ENCODE data around the gene IARS2.
A peak's percentile ranks its signal among the peaks of the same experiment; 100 is the strongest.
"Not testable (repeated sequence)": the region's sequence is repeated elsewhere in the genome, so short reads cannot be mapped to it uniquely, and the experiment has no call there.

Gene IARS2

GRCh38 chr1:220112600-220112999 is 18.7 kb downstream of the IARS2 start:
- DNase-seq (ENCODE audit: low spot score): not testable (repeated sequence)

DNA sequence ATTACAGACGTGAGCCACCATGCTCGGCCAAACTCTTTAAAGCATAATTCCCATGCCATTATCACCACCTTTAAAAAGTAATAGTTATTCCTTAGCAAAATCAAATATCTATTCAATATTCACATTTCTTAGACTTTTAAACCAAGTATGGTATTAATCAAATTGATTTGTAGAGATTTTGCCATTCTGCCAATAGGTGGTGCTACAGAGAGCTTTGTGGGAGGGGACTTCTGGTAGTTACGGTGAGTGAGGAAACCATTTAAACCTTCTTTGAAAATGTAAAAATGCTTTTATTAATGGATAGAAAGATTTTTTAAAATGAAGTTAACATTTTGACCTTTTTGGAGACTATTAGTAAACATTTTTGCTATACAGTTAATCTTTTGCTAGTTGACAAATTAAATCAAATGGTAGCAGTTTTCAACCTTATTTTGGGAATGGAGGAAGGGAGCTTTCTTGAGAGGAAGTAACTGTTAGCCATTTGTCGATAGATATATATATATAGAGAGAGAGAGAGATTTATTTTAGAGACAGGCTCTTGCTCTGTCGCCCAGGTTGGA is 19.3 kb downstream of the IARS2 start:
- no peak for DNase-seq (ENCODE audit: low spot score)

DNA sequence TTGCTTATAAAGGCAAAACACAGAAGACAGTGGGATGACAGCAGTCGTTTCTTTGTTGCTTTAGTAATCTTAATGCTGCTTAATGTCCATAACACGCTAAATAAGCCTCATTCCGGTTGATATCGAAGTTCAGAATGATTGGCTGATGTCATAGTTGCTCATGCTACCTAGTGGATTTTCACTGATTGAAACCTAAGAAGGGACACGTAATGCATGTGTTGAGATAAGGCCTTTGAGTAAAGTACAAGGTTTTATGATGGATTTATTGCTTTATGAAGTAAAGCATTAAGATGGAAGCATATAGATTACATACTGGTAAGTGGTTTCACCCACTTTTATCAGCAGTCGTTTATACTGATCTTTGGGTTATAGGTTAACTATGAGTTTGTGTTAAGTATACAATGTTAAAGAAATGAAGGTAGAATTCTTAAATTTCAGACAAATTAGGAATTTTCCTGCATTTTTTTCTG is 25.1 kb downstream of the IARS2 start:
- DNase-seq (ENCODE audit: low spot score): peak; percentile 86

GRCh38 chr1:220121791-220122530 is 28.0 kb downstream of the IARS2 start:
- DNase-seq (ENCODE audit: low spot score): peak; percentile 41

DNA sequence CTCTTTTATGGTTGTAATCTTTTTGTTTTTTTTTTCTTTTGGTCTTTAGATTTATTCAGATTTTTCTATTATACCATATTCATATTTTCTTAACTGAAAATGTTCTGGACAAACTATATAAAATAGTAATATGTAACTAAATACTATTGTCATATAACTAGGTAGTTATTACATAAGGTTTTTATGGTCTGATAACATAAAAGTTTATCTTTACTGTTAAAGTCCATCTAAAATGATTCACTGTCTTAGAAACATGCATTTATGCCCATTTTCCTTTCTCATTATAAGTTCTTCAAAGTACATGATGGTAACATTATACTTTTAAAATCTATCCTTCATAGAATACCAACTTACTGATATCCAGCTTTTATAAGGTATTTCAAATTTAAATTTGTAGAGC is 29.1 kb downstream of the IARS2 start:
- DNase-seq (ENCODE audit: low spot score): no peak

- DNase-seq (ENCODE audit: low spot score): no peak
Measured at GRCh38 chr1:220123889-220124288, 30.0 kb downstream of the IARS2 start.

DNA sequence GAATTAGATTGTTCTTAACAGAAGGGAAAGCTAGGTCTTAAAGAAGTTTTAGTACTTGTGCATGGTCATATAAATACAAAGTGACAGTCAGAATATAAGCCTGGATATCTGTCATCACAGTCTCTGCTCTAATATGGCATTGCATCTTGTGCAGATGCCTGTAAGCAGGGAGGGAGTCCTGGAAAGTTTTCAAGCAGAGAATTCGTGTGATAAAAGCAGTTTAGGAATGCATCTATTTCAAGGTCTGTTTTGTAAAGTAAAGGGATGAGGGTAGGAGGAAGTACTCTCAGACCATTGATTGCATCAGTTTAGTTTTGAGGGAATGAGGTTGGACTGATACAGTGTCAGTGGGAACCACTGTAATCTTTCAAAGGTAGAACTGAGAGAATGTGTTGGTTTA is 30.6 kb downstream of the IARS2 start:
- DNase-seq (ENCODE audit: low spot score): no peak

DNA sequence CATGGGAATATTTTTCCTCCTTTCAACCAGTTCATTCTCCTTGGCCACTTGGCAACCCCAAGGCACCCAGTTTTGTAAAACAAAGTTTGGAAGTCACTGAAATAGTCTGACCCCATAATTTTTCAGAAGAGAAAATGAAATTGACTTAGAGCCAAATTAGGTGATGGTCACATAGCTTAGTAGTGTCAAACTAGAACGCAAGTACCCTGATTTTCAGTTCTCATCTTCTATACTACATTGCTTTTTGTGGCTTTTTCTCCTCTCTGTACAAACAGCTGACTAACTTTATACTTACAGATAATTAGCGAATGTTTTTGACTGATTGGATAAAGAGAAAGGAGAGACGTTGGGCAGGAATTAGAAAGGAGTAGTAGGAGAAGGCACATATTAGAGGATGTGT is 33.1 kb downstream of the IARS2 start:
- DNase-seq (ENCODE audit: low spot score): no peak

DNA sequence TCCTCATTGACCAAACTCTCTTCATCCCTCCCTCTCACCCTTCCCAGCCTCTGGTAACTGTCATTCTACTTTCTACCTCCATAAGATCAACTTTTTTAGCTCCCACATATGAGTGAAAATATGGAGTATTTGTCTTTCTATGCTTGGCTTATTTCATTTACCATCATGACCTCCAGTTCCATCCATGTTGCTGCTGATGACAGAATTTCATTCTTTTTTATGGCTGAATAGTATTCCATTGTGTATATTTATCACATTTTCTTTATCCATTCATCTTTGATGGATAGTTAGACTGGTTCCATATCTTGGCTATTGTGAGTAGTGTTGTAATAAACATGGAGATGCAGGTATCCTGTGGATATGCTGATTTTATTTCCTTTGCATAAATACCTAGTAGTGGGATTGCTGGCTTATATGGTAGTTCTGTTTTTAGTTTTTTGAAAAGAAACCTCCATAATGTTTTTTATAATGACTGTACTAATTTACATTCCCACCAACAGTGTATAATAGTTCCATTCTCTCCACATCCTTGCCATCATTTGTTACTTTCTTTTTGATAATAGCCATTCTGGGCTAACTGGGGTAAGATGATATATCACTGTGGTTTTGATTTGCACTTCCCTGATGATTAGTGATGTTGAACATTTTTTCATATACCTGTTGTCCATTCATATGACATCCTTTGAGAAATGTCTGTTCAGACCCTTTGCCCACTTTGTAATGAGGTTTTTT is 35.7 kb downstream of the IARS2 start:
- no peak for DNase-seq (ENCODE audit: low spot score)

- no peak for DNase-seq (ENCODE audit: low spot score)
Measured at GRCh38 chr1:220135755-220136154, 41.8 kb downstream of the IARS2 start.

DNA sequence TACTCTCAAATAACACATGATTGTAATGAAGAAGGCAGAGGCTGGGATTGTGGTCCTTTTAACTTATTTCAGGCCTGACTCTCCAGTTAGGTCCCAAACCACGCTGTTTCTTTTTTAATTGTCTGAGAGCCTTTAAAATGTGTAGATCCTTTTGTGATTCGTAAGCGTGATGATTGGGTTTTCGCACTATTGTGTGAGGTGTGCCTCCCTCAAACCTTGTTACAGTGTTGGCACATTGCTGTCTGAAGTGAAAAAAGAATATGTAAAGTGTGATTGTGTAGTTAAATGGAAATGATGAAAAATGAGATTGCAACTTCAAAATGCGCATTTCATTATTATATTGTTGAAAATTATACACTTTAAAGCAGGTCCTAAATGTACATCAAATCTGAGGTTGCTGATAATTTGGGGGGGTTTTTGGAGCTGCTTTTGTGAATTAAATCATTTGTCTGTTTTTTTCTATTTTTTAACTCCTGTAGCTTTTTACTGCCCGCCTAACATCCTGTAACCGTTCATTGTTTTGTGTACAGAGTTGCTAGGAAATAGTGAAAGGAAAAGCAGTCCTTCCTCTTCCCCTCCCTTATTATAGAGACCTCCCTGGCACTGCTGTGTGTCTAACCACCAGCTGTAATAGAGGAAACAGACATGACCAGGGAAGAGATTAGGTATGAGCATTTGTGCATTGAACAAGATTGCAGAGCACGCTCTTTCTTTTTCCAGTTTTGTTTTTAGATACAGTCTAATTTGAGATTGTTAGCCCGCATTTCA is 43.3 kb downstream of the IARS2 start:
- DNase-seq (ENCODE audit: low spot score): no peak

- no peak for DNase-seq (ENCODE audit: low spot score)
Measured at GRCh38 chr1:220139966-220140365, 46.0 kb downstream of the IARS2 start.

- DNase-seq (ENCODE audit: low spot score): no peak
Measured at GRCh38 chr1:220144051-220144450, 50.1 kb downstream of the IARS2 start.

- DNase-seq (ENCODE audit: low spot score): no peak
Measured at GRCh38 chr1:220149742-220150141, 55.8 kb downstream of the IARS2 start.

GRCh38 chr1:220151454-220151853 is 57.5 kb downstream of the IARS2 start:
- DNase-seq (ENCODE audit: low spot score): no peak

DNA sequence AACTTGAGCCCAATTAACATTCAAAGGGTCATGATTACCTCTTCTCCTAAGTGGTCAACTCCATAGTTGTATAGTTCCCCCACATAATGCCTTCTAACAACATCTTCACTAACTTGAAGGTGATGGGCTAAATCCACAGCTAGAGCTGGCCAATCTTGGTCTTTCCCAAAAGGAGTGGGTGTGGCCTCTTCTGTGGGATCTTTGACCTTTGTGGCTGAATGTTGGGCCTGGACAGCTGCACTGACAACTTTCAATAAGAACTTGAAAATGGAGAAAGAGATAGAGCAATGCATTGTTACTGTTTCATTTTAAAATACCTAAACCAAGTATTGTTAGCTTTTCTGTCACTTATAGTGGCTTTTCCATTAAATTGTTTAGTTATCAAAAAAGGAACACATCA is 59.2 kb downstream of the IARS2 start:
- no peak for DNase-seq (ENCODE audit: low spot score)

DNA sequence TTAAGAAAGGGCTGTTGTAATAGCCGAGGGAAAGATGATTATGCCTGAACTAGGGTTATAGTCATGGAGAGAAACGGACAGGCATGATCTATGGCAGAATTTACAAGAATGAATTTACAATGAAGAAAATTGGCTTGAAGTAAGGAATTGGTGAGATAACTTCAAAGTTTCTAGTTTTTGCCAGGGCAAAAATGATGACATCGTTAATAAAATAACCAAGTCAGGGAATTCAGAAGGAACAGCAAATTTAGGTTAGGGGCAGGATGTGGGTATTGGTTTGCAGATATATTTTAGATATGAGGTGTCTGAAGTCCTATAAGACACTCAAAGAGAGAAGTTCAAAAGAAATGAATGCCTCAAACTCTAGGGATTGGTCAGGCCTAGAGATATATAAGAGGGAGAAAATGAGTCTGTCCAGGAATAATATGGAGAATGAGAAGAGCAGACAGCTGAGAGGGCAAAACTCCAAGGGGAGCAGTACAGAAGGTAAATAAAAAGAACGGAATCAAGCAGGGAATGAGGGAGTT is 62.8 kb downstream of the IARS2 start:
- no peak for DNase-seq (ENCODE audit: low spot score)

DNA sequence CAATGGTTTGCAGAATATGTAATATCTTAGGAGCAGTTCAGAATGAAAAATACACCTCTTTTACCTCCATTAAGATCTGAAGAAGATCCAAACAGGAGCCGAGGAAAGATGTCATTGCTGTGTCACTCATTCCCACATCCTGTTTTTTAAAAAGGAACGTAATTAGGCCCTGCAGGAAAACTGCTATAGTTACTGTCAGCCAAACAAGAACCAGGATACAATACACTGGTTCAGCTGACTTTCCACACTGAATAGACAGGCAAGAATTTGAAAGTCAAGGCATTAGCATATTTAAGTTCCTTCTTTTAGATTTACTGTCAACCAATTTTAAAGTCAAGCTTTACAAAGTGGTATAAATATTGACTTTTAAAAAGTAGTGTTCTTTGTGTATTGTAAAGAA is 63.8 kb downstream of the IARS2 start:
- DNase-seq (ENCODE audit: low spot score): no peak

- DNase-seq (ENCODE audit: low spot score): not testable (repeated sequence)
Measured at GRCh38 chr1:220158530-220158929, 64.6 kb downstream of the IARS2 start.

DNA sequence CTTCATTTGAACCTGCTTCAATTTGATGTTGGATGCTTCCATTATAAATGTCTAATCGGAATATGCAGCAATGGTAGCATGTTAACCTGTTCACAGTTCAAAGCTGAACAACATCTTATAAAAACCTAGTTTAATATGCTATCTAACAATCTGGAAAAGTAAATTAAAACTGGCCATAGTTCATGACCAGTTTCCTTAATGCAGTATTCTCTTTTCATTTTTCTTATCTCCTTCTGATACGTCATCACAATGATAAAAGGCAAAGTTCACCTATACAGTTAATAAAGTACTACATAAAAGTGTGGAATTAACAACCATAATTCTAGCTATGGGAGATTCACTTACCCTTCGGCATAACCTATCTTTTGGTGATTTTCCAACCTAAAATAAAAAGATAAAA is 65.1 kb downstream of the IARS2 start:
- DNase-seq (ENCODE audit: low spot score): no peak

- no peak for DNase-seq (ENCODE audit: low spot score)
Measured at GRCh38 chr1:220160027-220160426, 66.1 kb downstream of the IARS2 start.

- DNase-seq (ENCODE audit: low spot score): no peak
Measured at GRCh38 chr1:220164116-220164515, 70.2 kb downstream of the IARS2 start.
